ENCODE data around the gene CCNA2.

DNA sequence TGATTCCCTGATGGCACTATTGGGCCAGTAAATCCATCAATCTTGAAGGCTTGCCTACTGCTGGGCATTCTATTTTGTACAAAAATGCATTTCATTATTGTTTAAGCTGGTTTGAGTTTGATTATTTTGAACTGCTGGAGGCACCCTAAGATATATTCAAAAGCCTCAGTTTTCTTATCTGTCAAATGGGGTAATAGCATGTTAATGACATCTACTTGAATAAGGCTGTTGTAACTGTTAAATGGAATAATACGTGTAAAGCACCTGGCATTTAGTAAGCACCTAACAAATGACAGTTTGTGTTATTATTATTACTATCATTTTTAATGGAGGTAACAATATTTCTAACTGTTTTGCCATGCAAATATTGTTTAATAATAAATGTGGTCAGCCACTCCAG is 51.8 kb downstream of the CCNA2 start:
- TF ChIP-seq, protein P1, sequence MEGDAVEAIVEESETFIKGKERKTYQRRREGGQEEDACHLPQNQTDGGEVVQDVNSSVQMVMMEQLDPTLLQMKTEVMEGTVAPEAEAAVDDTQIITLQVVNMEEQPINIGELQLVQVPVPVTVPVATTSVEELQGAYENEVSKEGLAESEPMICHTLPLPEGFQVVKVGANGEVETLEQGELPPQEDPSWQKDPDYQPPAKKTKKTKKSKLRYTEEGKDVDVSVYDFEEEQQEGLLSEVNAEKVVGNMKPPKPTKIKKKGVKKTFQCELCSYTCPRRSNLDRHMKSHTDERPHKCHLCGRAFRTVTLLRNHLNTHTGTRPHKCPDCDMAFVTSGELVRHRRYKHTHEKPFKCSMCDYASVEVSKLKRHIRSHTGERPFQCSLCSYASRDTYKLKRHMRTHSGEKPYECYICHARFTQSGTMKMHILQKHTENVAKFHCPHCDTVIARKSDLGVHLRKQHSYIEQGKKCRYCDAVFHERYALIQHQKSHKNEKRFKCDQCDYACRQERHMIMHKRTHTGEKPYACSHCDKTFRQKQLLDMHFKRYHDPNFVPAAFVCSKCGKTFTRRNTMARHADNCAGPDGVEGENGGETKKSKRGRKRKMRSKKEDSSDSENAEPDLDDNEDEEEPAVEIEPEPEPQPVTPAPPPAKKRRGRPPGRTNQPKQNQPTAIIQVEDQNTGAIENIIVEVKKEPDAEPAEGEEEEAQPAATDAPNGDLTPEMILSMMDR (IDR thresholded peaks at IDR 0.05), result no peak
- TF ChIP-seq POLR2AphosphoS5 (IDR thresholded peaks at IDR 0.05), result no peak
